Heart left ventricle (tissue), 16 donors: Measurements from ENCODE around the gene LRRC41. TPM values are rescaled to one million over a fixed set of nuclear protein-coding genes. Genes with fewer than 3 reads are reported as not detected.
"Not testable (repeated sequence)": the region's sequence is repeated elsewhere in the genome, so short reads cannot be mapped to it uniquely, and the experiment has no call there.

ENCODE experiments used
- ATAC-seq, 4 donors: fragments of 200-7000 bp; cut with Tn5 transposase; one replicate each; pipeline ENCODE4 v1.9.1; 2020 to 2022; ENCODE audit warnings: moderate library complexity in 4 of 4, mild to moderate bottlenecking in 3 of 4, moderate number of reproducible peaks in 1 of 4
- DNase-seq, 5 donors: peaks; one replicate each; pipeline ENCODE4 v3.0.0-alpha.2; 2020
- H3K27ac ChIP-seq, 12 donors: fragments of 200-600 bp; sonication (generic) in 4 of 12; one replicate each; pipeline versions ENCODE4 v1.5.0 to v1.8.0; 2016 to 2022; ENCODE audit warnings: mild to moderate bottlenecking in 2 of 12
- H3K27me3 ChIP-seq, 9 donors: fragments of 200-600 bp; sonication (generic) in 2 of 9; one replicate each; pipeline versions ENCODE4 v1.5.1 to v1.8.0; 2016 to 2022; ENCODE audit warnings: mild to moderate bottlenecking in 3 of 9
- H3K36me3 ChIP-seq, 9 donors: fragments of 200-600 bp; sonication (generic) in 2 of 9; one replicate each; pipeline versions ENCODE4 v1.5.0 to v1.8.0; 2018 to 2022; ENCODE audit warnings: mild to moderate bottlenecking in 2 of 9
- H3K4me1 ChIP-seq, 12 donors: fragments of 200-600 bp; sonication (generic) in 4 of 12; one replicate each; pipeline versions ENCODE4 v1.5.0 to v1.8.0; 2016 to 2022; ENCODE audit warnings: mild to moderate bottlenecking in 3 of 12
- H3K4me3 ChIP-seq, 12 donors: fragments of 200-600 bp; sonication (generic) in 4 of 12; one replicate each; pipeline versions ENCODE4 v1.5.0 to v1.8.0; 2017 to 2022; ENCODE audit warnings: mild to moderate bottlenecking in 9 of 12, moderate library complexity in 4 of 12
- H3K9me3 ChIP-seq, 12 donors: fragments of 200-600 bp; sonication (generic) in 4 of 12; one replicate each; pipeline versions ENCODE4 v1.5.0 to v1.8.0; 2016 to 2022; ENCODE audit warnings: mild to moderate bottlenecking in 1 of 12
- CTCF ChIP-seq, 12 donors: fragments of 200-600 bp; sonication (generic) in 4 of 12; IDR thresholded peaks; one replicate each; pipeline versions ENCODE4 v1.5.0 to v1.8.0; 2018 to 2022; ENCODE audit warnings: antibody characterized with exemption in 12 of 12, mild to moderate bottlenecking in 5 of 12
- POLR2A ChIP-seq, 2 donors: fragments of 450-650 bp; IDR thresholded peaks; one replicate each; pipeline ENCODE4 v1.6.1; 2017; ENCODE audit warnings: antibody characterized with exemption in 2 of 2, mild to moderate bottlenecking in 2 of 2, moderate library complexity in 2 of 2
- WGBS, 4 donors: extraction: QIAGEN DNeasy Blood & Tissue Kit in 2 of 4; methylation state at CpG; one replicate each; pipeline versions ENCODE4 v1.1.5 to v1.1.7; 2013 to 2018; 5-methylcytosine and 5-hydroxymethylcytosine counted together
- intact Hi-C, 10 donors: fragments of 100-400 bp; cut with DNase I; formaldehyde crosslinking; loops; one replicate each; pipeline versions ENCODE4 v1.11.1 to v1.14.2; 2022
- polyA plus RNA-seq, 2 donors: library from polyadenylated mRNA; stranded (reverse); fragments of 200-250 nt; gene quantifications; one replicate each; pipeline ENCODE4 v1.2.3, GENCODE V29; 2013
- total RNA-seq, 9 donors: library from RNA; depleted of rRNA in 2 of 9; stranded (reverse); fragments of >200 nt in 2 of 9; fragmentation: NEBNext Ultra II Directional in 3 of 9; extraction: Animal tissue kit (Norgen Biotek cat#: 25700) in 3 of 9; gene quantifications; one replicate each; pipeline versions ENCODE4 v1.1.0 to v1.2.4, GENCODE V29; 2016 to 2023
- donor health status: ischemic (EF 13 %, LVEDD 7.1; RV severe dilation, severe dysfunction).
- donor health status: healthy with polysubstance abuse.
- donor health status: DM: no; HTN: yes; CAD: no.
- donor health status: DM: no; HTN: no; CAD: no.
- donor health status: ischemic (EF 25% LVEDD 6.9; RV normal size, moderate dysfunction).
- donor health status: ischemic (EF 25% LVEDD 5.7; RV mildly dilated, moderate dysfunction).
- donor health status: healthy.
- donor health status: DM: yes; HTN: yes; CAD: no.
- donor health status: ischemic (EF 35%, LVEDD 5.7; RV mildly dilated, moderate dysfunction).
- donor health status: nonischemic (EF 11% LVEDD 7.7; RV severe dilation, severe dysfunction).
- donor health status: DM: yes; HTN: yes; CAD: no.
- donor health status: PGD.
- donor health status: ischemic (EF 29% LVEDD 5.4; RV normal size, mild dysfunction).
- donor health status: nonischemic (EF 23%, LVEDD 6.1; RV moderate dilation, normal function).

Gene LRRC41
- total and polyA plus RNA-seq, 11 donors, result 17.4 to 60.5 (median 44.1) TPM

- H3K27ac ChIP-seq, result no peak overlapping the region
- no peaks in the 10 kb centered on the region for H3K9me3 ChIP-seq
- no peak for TF ChIP-seq POLR2A (IDR thresholded peaks at IDR 0.05)
- no peak for TF ChIP-seq CTCF (IDR thresholded peaks at IDR 0.05)
- DNase-seq, result no peak
- no peak for ATAC-seq
- 63 to 74% (median 72%) methylated on average over 1 of the region's 1 CpG for WGBS, 4 donors
- H3K36me3 ChIP-seq, result no peaks in the 10 kb centered on the region
- H3K4me3 ChIP-seq, result no peak overlapping the region
- intact Hi-C loops, result loop anchor here in 1 of 10 donors (10.0 kb wide), 1 partner anchor 62 kb away; the partner anchor contains the start of genes LRRC41 and UQCRH
- H3K4me1 ChIP-seq, result peaks cover 0 to 12% (median 6%) of the 10 kb centered on the region in 12 donors
- H3K27me3 ChIP-seq, result no peaks in the 10 kb centered on the region
These were observed 60.5 kb downstream of the LRRC41 start for GRCh38 chr1:46242918-46243317.

- not testable (repeated sequence) for ATAC-seq, H3K9me3 ChIP-seq, H3K27ac ChIP-seq, H3K4me3 ChIP-seq, DNase-seq, H3K4me1 ChIP-seq, H3K27me3 ChIP-seq, H3K36me3 ChIP-seq
- intact Hi-C loops, result loop anchor here in 1 of 10 donors (10.0 kb wide), 1 partner anchor 63 kb away; the partner anchor contains the start of genes LRRC41 and UQCRH
- 87 to 93% methylated on average over 11 of the region's 38 CpGs; no CpG with 5 or more reads in 2 of the 4 donors for WGBS, 4 donors
These were observed 61.7 kb downstream of the LRRC41 start for GRCh38 chr1:46241733-46242132.

GRCh38 chr1:46238865-46239264 lies 64.6 kb downstream of the LRRC41 start:
- intact Hi-C loops, ATAC-seq, DNase-seq, H3K4me1 ChIP-seq, H3K36me3 ChIP-seq, H3K4me3 ChIP-seq, H3K27me3 ChIP-seq, H3K27ac ChIP-seq: not testable (repeated sequence)
- H3K9me3 ChIP-seq, result peaks cover 0 to 12% (median 3%) of the 10 kb centered on the region in 12 donors
- WGBS, 4 donors, result 58 to 74% (median 70%) methylated on average over 1 of the region's 1 CpG

GRCh38 chr1:46236882-46237281 lies 66.5 kb downstream of the LRRC41 start:
- H3K27me3 ChIP-seq, result no peaks in the 10 kb centered on the region
- intact Hi-C loops, result no loop called here
- DNase-seq, result no peak
- H3K36me3 ChIP-seq, result no peaks in the 10 kb centered on the region
- H3K4me3 ChIP-seq, result no peak overlapping the region
- TF ChIP-seq CTCF (IDR thresholded peaks at IDR 0.05), result no peak
- TF ChIP-seq POLR2A (IDR thresholded peaks at IDR 0.05), result no peak
- H3K9me3 ChIP-seq, result peaks cover 0 to 12% (median 3%) of the 10 kb centered on the region in 12 donors
- no peak overlapping the region for H3K27ac ChIP-seq
- WGBS, 4 donors, result 90 to 93% (median 92%) methylated on average over 4 of the region's 4 CpGs
- H3K4me1 ChIP-seq, result no peaks in the 10 kb centered on the region
- no peak for ATAC-seq

- ATAC-seq, intact Hi-C loops, H3K36me3 ChIP-seq, H3K4me1 ChIP-seq, H3K27ac ChIP-seq, DNase-seq, H3K27me3 ChIP-seq, H3K4me3 ChIP-seq, H3K9me3 ChIP-seq: not testable (repeated sequence)
- 94 to 99% (median 98%) methylated on average over 3 of the region's 3 CpGs for WGBS, 4 donors
These were observed 72.2 kb downstream of the LRRC41 start for GRCh38 chr1:46231231-46231630.

Other genes starting within 250 kb of the LRRC41 start
- 10 to 100 TPM; 24.6 to 54.1 (median 41.9) TPM for gene PIK3R3, start 171.0 kb downstream of the LRRC41 start, total RNA-seq
- 10 to 100 TPM; 11.8 to 49.0 TPM for gene PIK3R3, start 171.0 kb downstream of the LRRC41 start, polyA plus RNA-seq
- 1 to 10 TPM in 5 of 9 donors, under 1 TPM in 4; 0.63 to 3.5 (median 1.1) TPM for gene TSPAN1, start 128.5 kb downstream of the LRRC41 start, total RNA-seq
- gene TSPAN1, start 128.5 kb downstream of the LRRC41 start, polyA plus RNA-seq, result 1 to 10 TPM in 1 of 2 donors, under 1 TPM in 1; 0.65 to 5.5 TPM
- not detected for gene P3R3URF, start 127.1 kb downstream of the LRRC41 start, total RNA-seq
- gene P3R3URF, start 127.1 kb downstream of the LRRC41 start, polyA plus RNA-seq, result not detected
- 100 to 1,000 TPM; 117 to 203 (median 144) TPM for gene POMGNT1, start 105.2 kb downstream of the LRRC41 start, total RNA-seq
- 100 to 1,000 TPM in 1 of 2 donors, 10 to 100 TPM in 1; 85.2 to 117 TPM for gene POMGNT1, start 105.2 kb downstream of the LRRC41 start, polyA plus RNA-seq
- gene LURAP1, start 100.3 kb downstream of the LRRC41 start, total RNA-seq, result 10 to 100 TPM in 2 of 9 donors, 1 to 10 TPM in 7; 7.1 to 10.6 (median 8.9) TPM
- gene LURAP1, start 100.3 kb downstream of the LRRC41 start, polyA plus RNA-seq, result 10 to 100 TPM in 1 of 2 donors, 1 to 10 TPM in 1; 5.9 to 10.5 TPM
- gene RAD54L, start 55.9 kb downstream of the LRRC41 start, total RNA-seq, result 1 to 10 TPM in 4 of 9 donors, under 1 TPM in 4, not detected in 1; 0.44 to 4.0 (median 0.87) TPM
- gene RAD54L, start 55.9 kb downstream of the LRRC41 start, polyA plus RNA-seq, result under 1 TPM; 0.30 to 0.33 TPM
- gene UQCRH, start 82 bp upstream of the LRRC41 start, total RNA-seq, result 1,000 to 10,000 TPM in 3 of 9 donors, 100 to 1,000 TPM in 6; 622 to 2,380 (median 940) TPM
- gene UQCRH, start 82 bp upstream of the LRRC41 start, polyA plus RNA-seq, result 1,000 to 10,000 TPM; 1,451 to 2,138 TPM
- 10 to 100 TPM in 8 of 9 donors, 1 to 10 TPM in 1; 8.9 to 18.3 (median 14.0) TPM for gene NSUN4, start 37.2 kb upstream of the LRRC41 start, total RNA-seq
- 10 to 100 TPM in 1 of 2 donors, 1 to 10 TPM in 1; 9.0 to 15.3 TPM for gene NSUN4, start 37.2 kb upstream of the LRRC41 start, polyA plus RNA-seq
- 1 to 10 TPM; 2.5 to 8.0 (median 3.5) TPM for gene FAAH, start 90.7 kb upstream of the LRRC41 start, total RNA-seq
- gene FAAH, start 90.7 kb upstream of the LRRC41 start, polyA plus RNA-seq, result 1 to 10 TPM; 1.9 to 7.0 TPM
- gene DMBX1, start 186.2 kb upstream of the LRRC41 start, total RNA-seq, result not detected
- not detected for gene DMBX1, start 186.2 kb upstream of the LRRC41 start, polyA plus RNA-seq
- gene KNCN, start 248.0 kb upstream of the LRRC41 start, total RNA-seq, result not detected
- not detected for gene KNCN, start 248.0 kb upstream of the LRRC41 start, polyA plus RNA-seq